ENCODE measurements around the gene SBK1.
"Not testable (repeated sequence)": the region's sequence is repeated elsewhere in the genome, so short reads cannot be mapped to it uniquely, and the experiment has no call there.

The SBK1 gene

DNA sequence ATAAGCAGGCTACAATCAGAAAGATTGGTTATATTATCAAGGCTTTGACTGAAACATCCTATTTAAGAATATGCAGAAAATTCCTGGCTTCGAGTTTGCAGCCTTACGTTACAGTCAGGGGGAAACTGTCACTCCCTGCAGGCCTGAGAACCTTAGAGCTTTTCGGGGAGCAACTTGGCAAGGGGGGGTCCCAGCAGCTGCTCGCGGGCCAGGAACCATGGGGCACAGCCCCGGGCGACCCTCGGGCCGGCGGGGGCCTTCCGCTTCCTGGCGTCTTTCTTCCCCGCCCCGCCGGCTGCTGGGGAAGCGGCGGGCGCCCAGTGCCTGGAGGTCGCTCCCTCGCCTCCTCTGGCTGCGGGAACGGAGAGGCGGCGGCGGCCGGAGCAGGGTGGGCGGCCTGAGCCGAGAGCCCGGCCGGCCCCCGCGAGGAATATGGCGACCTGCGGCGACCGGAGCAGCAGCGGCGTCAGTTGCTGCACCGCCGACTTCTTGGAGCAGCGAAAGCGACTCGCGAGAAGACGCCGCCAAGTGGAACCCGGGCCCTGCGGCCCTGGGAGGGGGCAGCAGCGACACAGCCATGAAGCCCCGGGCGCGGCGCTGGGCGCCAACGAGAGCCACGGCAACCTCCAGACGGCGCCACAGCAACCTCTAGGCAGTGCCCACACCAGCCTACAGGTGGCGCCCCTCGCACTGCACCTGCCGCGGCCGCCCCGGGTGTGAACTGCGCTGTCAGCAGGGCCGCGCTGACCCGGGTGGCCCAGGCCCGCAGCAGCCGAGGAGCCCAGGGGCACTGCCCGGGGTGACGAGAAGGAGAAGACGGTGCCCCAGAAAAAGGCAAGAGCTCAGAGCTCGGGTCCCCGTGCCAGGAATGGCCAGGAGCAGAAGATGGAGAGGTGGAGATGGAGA, 72.2 kb downstream of the SBK1 start:
- DNase-seq (ENCODE audit: low spot score); in situ Hi-C loops (cut with MboI; ENCODE audit: low sequenced_read_pairs, unreplicated experiment): not testable (repeated sequence)

DNA sequence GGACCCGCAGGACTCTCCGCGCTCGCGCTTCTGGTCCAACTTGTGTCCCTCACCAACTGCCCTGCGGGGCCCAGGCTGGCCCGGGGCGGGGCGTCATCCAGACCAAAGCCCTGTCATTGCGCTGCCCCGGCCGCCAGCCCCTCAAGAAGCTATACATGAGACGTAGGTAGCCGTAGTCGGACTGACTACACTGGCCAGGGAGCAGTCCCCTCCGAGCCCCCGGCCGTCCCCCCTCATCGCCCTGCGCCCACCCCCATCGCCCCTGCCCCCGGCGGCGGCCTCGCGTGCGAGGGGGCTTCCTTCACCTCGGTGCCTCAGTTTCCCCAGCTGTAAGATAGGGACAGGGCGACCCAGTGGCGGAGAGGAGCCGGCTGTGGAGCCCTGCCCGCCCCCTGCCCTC, 75.6 kb downstream of the SBK1 start:
- in situ Hi-C loops (cut with MboI; ENCODE audit: low sequenced_read_pairs, unreplicated experiment); DNase-seq (ENCODE audit: low spot score): not testable (repeated sequence)

All from GM13976 (cell line).